ENCODE results near the gene EHD3.

Gene EHD3

DNA sequence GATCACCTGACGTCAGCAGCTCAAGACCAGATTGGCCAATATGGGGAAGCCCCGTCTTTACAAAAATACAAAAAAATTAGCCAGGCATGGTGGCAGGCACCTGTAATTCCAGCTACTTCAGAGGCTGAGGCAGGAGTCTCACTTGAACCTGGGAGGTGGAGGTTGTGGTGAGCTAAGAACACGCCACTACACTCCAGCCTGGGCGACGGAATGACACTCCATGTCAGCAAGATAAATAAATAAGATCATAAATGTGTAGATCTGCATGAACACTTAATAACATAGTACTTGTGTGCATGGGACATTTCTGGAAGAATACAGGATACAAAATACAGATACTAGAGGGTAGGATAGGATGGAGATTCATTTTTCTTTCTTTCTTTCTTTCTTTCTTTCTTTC, 9.1 kb downstream of the EHD3 start (continued):
- TF ChIP-seq TCF4 (CRISPR knock-in tag; IDR thresholded peaks at IDR 0.05; ENCODE audit: borderline replicate concordance), result no peak
- TF ChIP-seq ZFP30 (CRISPR knock-in tag; IDR thresholded peaks at IDR 0.05), result no peak
- TF ChIP-seq, protein P1, sequence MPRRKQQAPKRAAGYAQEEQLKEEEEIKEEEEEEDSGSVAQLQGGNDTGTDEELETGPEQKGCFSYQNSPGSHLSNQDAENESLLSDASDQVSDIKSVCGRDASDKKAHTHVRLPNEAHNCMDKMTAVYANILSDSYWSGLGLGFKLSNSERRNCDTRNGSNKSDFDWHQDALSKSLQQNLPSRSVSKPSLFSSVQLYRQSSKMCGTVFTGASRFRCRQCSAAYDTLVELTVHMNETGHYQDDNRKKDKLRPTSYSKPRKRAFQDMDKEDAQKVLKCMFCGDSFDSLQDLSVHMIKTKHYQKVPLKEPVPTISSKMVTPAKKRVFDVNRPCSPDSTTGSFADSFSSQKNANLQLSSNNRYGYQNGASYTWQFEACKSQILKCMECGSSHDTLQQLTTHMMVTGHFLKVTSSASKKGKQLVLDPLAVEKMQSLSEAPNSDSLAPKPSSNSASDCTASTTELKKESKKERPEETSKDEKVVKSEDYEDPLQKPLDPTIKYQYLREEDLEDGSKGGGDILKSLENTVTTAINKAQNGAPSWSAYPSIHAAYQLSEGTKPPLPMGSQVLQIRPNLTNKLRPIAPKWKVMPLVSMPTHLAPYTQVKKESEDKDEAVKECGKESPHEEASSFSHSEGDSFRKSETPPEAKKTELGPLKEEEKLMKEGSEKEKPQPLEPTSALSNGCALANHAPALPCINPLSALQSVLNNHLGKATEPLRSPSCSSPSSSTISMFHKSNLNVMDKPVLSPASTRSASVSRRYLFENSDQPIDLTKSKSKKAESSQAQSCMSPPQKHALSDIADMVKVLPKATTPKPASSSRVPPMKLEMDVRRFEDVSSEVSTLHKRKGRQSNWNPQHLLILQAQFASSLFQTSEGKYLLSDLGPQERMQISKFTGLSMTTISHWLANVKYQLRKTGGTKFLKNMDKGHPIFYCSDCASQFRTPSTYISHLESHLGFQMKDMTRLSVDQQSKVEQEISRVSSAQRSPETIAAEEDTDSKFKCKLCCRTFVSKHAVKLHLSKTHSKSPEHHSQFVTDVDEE (CRISPR knock-in tag; IDR thresholded peaks at IDR 0.05), result no peak
- TF ChIP-seq OSR1 (CRISPR knock-in tag; IDR thresholded peaks at IDR 0.05), result no peak
- TF ChIP-seq ZNF565 (CRISPR knock-in tag; conservative IDR thresholded peaks at IDR 0.05; ENCODE audit: low read depth), result no peak

DNA sequence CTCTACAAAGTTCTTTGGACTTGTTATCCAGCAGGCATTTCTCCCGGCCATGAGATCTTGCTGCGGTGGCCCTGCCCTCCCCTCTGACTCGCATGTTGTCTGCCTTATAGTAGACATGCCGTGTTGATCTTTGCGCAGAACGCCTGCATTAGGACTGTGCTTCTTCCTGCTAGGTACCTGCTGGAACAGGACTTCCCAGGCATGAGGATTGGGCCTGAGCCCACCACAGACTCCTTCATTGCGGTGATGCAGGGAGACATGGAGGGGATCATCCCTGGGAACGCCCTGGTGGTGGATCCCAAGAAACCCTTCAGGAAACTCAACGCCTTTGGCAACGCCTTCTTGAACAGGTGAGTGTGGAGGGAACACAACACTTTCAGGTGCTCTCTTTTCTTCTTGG, 10.1 kb downstream of the EHD3 start:
- TF ChIP-seq ZC3H10 (CRISPR knock-in tag; IDR thresholded peaks at IDR 0.05) (no peak), ISL1 (CRISPR knock-in tag; IDR thresholded peaks at IDR 0.05) (no peak), SNAI2 (CRISPR knock-in tag; IDR thresholded peaks at IDR 0.05) (no peak), GLIS3 (CRISPR knock-in tag; IDR thresholded peaks at IDR 0.05) (no peak), ZFP30 (CRISPR knock-in tag; IDR thresholded peaks at IDR 0.05) (no peak), ZNF565 (CRISPR knock-in tag; conservative IDR thresholded peaks at IDR 0.05; ENCODE audit: low read depth) (no peak), BACH2 (CRISPR knock-in tag; IDR thresholded peaks at IDR 0.05; ENCODE audit: borderline replicate concordance) (no peak), ZFP3 (CRISPR knock-in tag; IDR thresholded peaks at IDR 0.05) (no peak), CSDC2 (CRISPR knock-in tag; IDR thresholded peaks at IDR 0.05) (no peak), ZNF70 (CRISPR knock-in tag; IDR thresholded peaks at IDR 0.05) (no peak), ESRRG (CRISPR knock-in tag; IDR thresholded peaks at IDR 0.05) (no peak), ARNTL (CRISPR knock-in tag; IDR thresholded peaks at IDR 0.05; ENCODE audit: borderline replicate concordance, low read depth) (no peak), TCF4 (CRISPR knock-in tag; IDR thresholded peaks at IDR 0.05; ENCODE audit: borderline replicate concordance) (no peak), OSR1 (CRISPR knock-in tag; IDR thresholded peaks at IDR 0.05) (no peak), TOX (CRISPR knock-in tag; IDR thresholded peaks at IDR 0.05; ENCODE audit: borderline replicate concordance) (no peak)
- TF ChIP-seq, protein P2, sequence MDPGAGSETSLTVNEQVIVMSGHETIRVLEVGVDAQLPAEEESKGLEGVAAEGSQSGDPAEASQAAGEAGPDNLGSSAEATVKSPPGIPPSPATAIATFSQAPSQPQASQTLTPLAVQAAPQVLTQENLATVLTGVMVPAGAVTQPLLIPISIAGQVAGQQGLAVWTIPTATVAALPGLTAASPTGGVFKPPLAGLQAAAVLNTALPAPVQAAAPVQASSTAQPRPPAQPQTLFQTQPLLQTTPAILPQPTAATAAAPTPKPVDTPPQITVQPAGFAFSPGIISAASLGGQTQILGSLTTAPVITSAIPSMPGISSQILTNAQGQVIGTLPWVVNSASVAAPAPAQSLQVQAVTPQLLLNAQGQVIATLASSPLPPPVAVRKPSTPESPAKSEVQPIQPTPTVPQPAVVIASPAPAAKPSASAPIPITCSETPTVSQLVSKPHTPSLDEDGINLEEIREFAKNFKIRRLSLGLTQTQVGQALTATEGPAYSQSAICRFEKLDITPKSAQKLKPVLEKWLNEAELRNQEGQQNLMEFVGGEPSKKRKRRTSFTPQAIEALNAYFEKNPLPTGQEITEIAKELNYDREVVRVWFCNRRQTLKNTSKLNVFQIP (CRISPR knock-in tag; IDR thresholded peaks at IDR 0.05; ENCODE audit: borderline replicate concordance, low read depth), result no peak
- TF ChIP-seq, protein P1 (CRISPR knock-in tag; IDR thresholded peaks at IDR 0.05), result no peak
- TF ChIP-seq, protein P3, sequence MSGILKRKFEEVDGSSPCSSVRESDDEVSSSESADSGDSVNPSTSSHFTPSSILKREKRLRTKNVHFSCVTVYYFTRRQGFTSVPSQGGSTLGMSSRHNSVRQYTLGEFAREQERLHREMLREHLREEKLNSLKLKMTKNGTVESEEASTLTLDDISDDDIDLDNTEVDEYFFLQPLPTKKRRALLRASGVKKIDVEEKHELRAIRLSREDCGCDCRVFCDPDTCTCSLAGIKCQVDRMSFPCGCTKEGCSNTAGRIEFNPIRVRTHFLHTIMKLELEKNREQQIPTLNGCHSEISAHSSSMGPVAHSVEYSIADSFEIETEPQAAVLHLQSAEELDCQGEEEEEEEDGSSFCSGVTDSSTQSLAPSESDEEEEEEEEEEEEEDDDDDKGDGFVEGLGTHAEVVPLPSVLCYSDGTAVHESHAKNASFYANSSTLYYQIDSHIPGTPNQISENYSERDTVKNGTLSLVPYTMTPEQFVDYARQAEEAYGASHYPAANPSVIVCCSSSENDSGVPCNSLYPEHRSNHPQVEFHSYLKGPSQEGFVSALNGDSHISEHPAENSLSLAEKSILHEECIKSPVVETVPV (CRISPR knock-in tag; IDR thresholded peaks at IDR 0.05), result no peak
- TF ChIP-seq, protein P4, sequence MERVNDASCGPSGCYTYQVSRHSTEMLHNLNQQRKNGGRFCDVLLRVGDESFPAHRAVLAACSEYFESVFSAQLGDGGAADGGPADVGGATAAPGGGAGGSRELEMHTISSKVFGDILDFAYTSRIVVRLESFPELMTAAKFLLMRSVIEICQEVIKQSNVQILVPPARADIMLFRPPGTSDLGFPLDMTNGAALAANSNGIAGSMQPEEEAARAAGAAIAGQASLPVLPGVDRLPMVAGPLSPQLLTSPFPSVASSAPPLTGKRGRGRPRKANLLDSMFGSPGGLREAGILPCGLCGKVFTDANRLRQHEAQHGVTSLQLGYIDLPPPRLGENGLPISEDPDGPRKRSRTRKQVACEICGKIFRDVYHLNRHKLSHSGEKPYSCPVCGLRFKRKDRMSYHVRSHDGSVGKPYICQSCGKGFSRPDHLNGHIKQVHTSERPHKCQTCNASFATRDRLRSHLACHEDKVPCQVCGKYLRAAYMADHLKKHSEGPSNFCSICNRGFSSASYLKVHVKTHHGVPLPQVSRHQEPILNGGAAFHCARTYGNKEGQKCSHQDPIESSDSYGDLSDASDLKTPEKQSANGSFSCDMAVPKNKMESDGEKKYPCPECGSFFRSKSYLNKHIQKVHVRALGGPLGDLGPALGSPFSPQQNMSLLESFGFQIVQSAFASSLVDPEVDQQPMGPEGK (CRISPR knock-in tag; IDR thresholded peaks at IDR 0.05; ENCODE audit: borderline replicate concordance), result no peak
- TF ChIP-seq, protein P5, sequence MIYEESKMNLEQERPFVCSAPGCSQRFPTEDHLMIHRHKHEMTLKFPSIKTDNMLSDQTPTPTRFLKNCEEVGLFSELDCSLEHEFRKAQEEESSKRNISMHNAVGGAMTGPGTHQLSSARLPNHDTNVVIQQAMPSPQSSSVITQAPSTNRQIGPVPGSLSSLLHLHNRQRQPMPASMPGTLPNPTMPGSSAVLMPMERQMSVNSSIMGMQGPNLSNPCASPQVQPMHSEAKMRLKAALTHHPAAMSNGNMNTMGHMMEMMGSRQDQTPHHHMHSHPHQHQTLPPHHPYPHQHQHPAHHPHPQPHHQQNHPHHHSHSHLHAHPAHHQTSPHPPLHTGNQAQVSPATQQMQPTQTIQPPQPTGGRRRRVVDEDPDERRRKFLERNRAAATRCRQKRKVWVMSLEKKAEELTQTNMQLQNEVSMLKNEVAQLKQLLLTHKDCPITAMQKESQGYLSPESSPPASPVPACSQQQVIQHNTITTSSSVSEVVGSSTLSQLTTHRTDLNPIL (CRISPR knock-in tag; IDR thresholded peaks at IDR 0.05; ENCODE audit: low read depth), result no peak
- no peak for ATAC-seq

Measured in SK-N-SH treated with all-trans-retinoic acid at 6 μM for 48 hours (cell line).